NOMO-1 treated with DMSO at 0.1 percent for 48 hours (cell line): Measurements from ENCODE around the gene SLCO1B1.
A peak's percentile ranks its signal among the peaks of the same experiment; 100 is the strongest.
"Not testable (repeated sequence)": the region's sequence is repeated elsewhere in the genome, so short reads cannot be mapped to it uniquely, and the experiment has no call there.

Experiments
- DNase-seq: peaks from one replicate; lab custom pipeline; 2025; ENCODE audit not compliant: unreplicated experiment; lab: John Stamatoyannopoulos, UW

SLCO1B1 gene, protein sequence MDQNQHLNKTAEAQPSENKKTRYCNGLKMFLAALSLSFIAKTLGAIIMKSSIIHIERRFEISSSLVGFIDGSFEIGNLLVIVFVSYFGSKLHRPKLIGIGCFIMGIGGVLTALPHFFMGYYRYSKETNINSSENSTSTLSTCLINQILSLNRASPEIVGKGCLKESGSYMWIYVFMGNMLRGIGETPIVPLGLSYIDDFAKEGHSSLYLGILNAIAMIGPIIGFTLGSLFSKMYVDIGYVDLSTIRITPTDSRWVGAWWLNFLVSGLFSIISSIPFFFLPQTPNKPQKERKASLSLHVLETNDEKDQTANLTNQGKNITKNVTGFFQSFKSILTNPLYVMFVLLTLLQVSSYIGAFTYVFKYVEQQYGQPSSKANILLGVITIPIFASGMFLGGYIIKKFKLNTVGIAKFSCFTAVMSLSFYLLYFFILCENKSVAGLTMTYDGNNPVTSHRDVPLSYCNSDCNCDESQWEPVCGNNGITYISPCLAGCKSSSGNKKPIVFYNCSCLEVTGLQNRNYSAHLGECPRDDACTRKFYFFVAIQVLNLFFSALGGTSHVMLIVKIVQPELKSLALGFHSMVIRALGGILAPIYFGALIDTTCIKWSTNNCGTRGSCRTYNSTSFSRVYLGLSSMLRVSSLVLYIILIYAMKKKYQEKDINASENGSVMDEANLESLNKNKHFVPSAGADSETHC

DNA sequence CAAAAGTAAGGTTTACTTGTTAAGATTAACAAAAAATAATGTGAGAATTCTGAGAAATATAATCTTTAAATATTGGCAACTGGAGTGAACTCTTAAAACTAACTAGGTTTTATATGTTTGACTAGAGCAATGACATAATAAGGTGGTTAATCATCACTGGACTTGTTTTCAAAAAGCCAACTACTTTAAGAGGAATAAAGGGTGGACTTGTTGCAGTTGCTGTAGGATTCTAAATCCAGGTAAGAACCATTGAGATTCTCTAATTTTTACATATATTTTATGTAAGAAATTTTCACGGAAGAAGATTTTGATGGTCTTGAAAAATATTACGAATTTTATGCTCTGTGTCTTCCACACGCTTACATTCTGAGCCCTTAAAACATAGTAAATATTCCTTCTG lies at the start of gene SLCO1B1:
SLCO1B1 (plus strand) TSS at position 197 of the 400 bp plus-strand sequence. CDS start 10,381 bp downstream, outside the sequence.
- no peak for DNase-seq

DNA sequence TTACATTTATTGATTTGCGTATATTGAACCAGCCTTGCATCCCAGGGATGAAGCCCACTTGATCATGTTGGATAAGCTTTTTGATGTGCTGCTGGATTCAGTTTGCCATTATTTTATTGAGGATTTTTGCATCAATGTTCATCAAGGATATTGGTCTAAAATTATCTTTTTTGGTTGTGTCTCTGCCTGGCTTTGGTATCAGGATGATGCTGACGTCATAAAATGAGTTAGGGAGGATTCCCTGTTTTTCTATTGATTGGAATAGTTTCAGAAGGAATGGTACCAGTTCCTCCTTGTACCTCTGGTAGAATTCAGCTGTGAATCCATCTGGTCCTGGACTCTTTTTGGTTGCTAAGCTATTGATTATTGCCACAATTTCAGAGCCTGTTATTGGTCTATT lies 46.2 kb upstream of the SLCO1B1 start:
- DNase-seq: not testable (repeated sequence)

DNA sequence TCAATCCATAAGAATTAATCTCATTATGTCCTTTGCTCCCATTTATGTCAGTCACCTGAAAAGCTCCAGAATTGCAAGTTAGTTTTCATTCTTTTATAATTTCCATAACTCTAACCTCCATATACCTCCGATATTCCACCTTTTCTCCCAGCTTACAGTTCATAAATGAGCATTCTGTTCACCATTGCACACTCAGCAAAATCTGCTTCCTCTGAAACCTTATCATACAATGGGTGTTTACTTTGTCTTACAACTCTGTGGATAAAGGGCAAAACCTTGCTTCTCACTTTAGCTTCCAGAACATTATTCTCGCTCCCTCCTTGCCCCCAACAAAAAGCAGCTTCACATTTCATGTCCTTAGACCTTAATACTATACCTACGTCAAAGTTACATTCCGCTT lies 19.3 kb upstream of the SLCO1B1 start:
- no peak for DNase-seq

DNA sequence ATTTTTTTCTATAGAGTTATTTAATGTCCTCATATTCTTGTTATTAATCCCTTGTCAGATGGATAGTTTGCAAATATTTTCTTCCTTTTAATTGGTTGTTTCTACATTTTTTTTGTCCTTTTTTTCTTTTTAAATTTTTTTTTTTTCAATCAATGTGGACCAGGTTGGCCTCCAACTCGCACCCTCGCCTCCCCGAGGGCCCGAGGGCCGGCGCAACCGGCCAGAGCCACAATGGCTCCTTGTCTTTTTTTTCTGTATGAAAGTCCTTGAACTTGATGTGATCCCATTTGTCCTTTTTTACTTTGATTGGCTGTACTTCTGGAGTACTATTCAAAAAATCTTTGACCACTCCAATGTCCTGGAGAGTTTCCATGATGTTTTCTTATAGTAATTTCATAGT lies 17.7 kb upstream of the SLCO1B1 start:
- DNase-seq: no peak

DNA sequence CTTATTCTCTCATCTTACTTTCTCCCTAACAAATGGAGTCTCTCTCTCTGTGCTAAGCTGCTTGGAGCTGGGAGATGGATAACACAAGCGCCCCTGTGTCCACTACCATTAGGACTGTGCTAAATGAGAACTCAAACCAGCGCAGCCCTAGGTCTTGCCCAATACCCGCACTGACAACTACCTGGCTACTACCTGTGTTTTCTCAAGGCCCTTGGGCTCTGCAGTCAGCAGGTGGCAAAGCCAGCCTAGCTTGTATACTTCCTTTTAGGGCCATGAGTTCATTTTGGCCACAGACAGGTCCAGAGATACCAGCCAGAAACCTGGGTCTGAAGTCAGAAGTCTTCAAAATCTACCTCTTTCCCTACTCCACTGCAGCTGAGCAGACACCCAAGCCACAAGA lies 13.0 kb upstream of the SLCO1B1 start:
- no peak for DNase-seq

DNA sequence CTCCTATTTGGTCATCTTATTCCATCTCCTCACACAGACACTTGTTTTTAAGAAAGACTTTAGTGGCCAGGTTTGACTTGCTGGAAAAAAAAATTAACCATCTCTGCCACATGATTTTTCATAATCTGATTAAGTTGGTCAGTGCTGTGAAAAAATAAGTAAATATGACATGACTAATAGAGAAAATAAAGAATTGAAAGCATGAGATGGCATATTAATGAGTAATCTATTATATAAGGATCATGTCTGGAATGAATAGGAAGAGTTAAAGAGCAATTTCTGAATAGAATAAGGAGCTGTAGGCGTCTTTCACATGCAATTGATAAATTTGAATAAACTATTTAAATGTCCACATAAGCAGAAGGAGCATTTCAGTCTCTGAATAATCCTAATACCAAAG lies 12.2 kb upstream of the SLCO1B1 start:
- no peak for DNase-seq

DNA sequence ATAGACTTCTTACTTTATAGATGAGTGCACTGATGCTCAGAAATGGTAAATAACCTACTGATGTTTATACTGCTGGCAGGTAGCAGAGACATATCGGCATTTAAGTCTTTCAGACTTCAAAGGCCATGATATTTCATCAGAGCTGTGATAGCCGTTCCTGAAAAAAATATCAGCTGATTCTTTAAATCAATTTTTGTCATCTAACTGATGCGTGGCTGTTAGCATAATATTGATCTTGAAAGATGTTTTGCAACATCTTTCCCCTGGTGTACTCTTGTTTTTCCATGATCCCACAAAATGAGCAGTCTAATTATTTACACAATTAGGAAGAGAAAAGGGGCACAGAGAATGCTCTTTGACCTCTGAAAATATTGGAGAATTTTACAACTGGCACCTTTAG lies 1.6 kb upstream of the SLCO1B1 start:
- DNase-seq: no peak

DNA sequence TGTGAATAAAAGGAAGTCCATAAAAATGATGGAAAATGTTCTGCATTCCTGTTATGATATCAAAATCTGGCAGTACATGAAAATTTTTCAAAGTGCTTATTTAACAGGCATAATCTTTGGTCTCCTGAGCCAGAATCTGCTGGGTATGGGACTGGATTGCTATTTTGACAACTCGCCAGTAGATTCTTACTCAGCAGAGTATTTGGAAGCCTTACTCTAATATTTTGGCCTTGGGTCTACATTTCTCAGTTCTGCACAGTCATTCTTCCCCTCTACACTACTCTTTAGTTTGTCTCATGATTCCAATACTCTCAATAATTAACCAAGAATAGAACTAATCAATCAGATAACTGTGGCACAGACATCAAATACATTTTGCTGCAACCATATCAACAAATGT lies 1.1 kb upstream of the SLCO1B1 start:
- no peak for DNase-seq

DNA sequence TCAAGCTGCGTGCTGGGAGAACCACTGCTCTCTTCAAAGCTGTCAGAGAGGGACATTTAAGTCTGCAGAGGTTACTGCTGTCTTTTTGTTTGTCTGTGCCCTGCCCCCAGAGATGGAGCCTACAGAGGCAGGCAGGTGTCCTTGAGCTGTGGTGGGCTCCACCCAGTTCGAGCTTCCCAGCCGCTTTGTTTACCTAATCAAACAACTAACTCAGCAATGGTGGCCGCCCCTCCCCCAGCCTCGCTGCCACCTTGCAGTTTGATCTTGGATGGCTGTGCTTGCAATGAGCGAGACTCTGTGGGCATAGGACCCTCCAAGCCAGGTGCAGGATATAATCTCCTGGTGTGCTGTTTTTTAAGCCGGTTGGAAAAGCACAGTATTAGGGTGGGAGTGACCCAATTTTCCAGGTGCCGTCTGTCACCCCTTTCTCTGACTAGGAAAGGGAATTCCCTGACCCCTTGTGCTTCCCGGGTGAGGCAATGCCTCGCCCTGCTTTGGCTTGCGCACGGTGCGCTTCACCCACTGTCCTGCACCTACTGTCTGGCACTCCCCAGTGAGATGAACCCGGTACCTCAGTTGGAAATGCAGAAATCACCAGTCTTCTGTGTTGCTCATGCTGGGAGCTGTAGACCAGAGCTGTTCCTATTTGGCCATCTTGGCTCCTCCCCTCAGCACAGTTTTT lies 6.5 kb downstream of the SLCO1B1 start:
- DNase-seq: not testable (repeated sequence)

DNA sequence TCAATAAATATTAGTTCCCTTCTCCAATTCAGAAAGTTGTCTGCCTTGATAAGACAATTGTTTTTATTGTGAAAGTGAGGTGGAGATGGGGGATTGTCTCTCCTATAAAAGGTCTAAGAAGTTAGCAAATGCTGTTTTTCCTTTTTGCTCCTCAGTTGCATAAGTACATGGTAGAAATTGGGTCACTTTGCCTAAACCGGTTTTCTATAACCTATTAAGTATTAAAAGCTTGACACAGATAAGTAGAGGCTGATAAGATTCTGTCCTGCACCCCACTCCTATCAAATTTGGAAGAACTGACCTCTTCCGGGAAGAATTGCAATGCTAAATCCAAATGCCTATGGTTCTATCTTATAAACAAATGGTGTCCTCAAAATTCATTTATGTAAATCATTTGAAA lies 7.0 kb downstream of the SLCO1B1 start:
- no peak for DNase-seq

DNA sequence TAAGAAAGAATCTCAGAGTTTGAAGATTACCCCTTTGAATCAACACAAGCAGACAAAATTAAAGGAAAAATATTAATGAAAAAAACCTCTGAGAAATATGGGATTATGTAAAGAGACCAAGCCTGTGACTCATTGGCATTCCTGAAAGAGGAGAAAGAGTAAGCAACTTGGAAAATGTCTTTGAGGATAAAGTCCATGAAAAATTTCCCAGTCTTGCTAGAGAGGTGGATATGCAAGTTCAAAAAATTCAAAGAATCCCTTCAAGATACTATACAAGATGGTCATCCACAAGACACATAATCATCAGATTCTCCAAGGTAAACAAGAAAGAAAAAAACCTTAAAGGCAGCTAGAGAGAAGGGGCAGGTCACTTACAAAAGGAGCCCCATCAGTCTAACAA lies 13.3 kb downstream of the SLCO1B1 start:
- DNase-seq: no peak

DNA sequence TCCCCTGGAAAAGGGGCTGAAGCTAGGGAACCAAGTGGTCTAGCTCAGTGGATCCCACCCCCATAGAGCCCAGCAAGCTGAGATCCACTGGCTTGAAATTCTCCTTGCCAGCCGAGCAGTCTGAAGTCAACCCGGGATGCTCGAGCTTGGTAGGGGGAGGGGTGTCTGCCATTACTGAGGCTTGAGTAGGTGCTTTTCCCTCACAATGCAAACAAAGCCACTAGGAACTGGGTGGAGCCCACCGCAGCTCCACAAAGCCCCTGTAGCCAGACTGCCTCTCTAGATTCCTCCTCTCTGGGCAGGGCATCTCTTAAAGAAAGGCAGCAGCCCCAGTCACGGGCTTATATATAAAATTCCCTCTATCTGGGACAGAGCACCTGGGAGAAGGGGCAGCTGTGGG lies 18.9 kb downstream of the SLCO1B1 start:
- DNase-seq: not testable (repeated sequence)

DNA sequence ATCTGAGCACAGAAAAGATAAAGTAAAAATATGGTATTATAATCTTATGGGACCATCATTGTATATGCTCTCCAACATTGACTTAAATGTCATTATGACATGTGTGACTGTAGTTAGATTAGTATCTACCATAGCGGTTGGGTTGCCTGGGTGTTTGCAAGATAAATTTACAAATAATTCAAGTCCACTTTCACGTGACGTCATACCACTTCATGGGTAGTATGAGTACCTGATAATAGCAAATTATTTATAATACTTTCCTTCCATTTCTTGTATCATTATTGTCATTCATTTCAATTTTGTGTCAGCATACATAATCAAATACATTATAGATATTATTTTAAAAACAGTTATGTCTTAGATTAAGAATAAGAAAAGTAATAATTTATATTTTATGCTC lies 20.2 kb downstream of the SLCO1B1 start:
- no peak for DNase-seq

DNA sequence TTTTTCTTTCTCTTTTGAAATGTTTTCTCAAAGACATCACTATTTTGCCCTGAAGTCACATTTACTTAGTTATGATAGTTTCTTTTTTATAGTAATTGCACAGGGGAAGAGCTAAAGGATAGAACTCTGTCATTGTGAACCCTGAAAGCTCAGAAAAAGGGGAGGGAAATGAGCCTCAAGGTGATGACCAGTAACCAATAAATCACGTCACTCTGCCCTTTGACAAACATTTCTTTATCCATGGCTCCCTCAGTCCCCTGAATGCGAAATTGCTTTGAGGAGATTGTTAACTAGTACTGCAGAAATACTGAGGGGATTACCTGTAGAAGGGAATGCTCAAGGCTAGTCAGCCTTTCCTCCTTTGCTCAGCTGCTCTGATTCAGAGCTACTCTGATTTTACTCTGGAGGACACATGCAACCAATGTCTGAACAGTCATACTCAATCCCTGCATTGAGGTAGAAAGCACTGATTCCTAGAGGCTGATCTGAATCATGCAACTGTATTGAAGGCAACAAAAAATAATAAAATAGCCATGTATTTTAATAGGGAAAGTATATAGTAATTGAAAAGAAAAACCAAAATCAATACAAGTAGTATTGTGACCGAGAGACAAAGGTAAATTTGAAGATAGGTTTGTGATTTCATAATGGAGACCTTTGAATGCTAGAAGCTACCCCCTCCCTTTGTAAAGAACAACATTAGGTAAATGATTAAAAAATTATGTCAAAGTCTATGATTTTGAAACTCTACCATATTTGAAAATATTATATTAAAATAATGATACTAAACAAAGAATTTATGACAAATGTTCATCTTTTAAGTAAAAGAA lies 24.7 kb downstream of the SLCO1B1 start:
- no peak for DNase-seq

DNA sequence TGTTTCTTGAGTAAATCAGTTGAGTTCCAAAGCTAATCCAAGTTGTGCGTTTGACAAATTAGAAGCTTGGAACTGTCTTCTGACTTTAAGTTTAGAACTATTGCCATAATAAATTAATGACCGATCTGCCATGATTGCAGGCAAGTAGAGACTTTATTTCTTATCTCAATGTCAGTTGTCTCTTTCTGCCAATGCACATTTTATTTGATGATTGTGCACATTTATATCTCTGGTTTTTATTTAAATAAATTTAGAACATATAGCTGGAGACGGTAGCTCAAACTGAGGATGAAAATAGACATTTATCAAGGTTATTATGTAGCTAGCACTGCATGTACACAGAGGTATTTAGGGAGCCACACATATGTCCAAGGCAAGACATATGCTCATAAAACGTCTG lies 34.1 kb downstream of the SLCO1B1 start:
- DNase-seq: no peak

DNA sequence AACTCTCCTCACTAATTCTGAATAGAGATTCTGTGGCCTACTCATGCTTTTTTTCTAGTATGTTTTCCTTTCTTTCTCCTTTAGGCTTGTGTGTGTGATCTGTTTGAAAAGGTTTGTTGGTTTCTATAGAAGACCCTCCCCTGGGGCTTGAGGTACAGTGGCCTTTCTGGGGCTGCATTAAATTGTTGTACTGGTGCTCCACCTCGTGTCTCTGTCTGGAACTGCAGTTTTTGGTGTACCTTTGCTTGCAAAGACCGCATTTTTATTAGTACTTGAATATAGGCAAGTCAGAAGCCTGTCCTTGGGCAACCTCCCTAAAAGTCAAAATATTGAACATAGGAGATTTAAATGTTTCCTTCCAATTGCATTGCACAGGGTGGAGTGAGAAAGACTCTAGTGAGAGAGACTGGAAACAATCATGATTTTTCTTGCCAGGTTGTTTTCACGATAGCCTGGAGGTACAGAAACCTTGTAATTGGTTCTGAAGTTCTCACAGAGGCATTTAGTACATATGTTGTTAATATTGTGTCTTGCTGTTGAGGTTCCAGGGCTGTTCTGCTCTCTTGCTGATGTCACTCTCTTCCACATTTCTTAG lies 39.0 kb downstream of the SLCO1B1 start:
- peak; percentile 20 for DNase-seq

DNA sequence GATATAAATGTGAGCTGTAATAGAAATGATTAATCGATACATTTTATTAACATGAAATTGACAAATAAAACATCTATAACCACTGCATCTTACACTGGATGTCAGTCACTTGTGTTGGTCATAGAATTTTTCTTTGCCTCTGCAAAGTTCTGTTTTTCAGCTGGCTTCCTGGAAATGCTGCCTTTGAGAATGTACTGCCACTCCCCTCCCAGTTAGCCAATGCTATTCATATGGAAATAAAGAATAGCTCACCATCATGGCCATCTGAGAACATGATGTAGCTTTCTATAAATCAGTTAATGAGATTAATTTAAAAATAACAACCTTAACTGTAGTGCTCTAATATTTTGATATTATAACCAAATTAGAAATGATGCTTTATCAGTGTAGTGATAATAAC lies 41.1 kb downstream of the SLCO1B1 start:
- no peak for DNase-seq

DNA sequence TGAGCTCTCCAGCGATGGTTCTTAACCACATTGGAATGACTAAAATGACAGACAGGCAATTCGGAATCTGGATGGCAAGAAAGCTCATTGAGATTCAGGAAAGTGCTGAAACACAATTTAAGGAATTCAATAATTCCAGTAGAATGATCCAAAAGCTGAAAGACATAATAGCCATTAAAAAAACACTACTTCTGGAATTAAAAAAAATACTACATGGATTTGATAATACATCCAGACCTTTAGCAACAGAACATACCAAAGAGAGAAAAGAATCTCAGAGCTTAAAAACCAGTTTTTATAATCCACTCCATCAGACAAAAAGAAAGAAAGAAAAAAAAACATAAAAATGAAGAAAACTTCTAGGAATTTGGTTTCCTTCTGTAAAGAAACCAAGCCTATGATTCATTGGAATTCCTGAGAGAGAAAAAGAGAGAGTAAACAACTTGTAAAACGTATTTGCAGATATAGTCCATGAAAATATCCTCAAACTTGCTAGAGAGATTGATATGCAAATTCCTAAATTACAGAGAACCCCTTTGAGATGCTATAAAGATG lies 52.8 kb downstream of the SLCO1B1 start:
- DNase-seq: no peak

DNA sequence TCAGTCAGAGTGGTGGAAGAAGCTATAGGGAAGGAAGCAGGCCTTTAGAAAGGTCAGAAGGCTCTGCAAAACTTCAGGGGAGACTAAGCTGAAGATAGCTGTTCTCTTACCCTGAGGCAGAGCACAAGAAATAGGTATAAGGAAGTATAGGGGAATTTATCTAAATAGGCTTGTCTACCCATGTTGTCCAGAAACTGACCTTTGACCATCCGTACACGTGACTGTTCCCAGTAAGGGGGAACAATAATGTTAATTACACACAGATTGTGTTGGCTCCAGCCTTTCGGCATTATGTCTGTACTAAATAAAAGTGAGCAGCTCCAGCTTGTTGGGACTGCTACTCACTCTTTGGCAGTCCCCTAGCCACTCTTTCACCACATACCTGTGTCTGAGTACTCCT lies 59.0 kb downstream of the SLCO1B1 start:
- no peak for DNase-seq

DNA sequence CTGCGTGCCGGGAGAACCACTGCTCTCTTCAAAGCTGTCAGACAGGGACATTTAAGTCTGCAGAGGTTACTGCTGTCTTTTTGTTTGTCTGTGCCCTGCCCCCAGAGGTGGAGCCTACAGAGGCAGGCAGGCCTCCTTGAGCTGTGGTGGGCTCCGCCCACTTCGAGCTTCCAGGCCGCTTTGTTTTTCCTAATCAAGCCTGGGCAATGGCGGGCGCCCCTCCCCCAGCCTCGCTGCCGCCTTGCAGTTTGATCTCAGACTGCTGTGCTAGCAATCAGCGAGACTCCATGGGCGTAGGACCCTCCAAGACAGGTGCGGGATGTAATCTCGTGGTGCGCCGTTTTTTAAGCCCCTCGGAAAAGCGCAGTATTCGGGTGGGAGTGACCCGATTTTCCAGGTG lies 83.4 kb downstream of the SLCO1B1 start:
- not testable (repeated sequence) for DNase-seq
